GM12892 (cell line): Measurements from ENCODE around the gene TEKT1.

Experiments used
- POLR2A ChIP-seq: IDR thresholded peaks from 2 replicates; pipeline ENCODE4 v1.6.1; 2011; ENCODE audit warnings: low read depth, low read length, control low read depth
- POLR2AphosphoS5 ChIP-seq: IDR thresholded peaks from 2 replicates; pipeline ENCODE4 v1.6.1; 2011; ENCODE audit warnings: low read depth, low read length, control low read depth
- TAF1 ChIP-seq: IDR thresholded peaks from 2 replicates; pipeline ENCODE4 v1.6.1; 2011; ENCODE audit warnings: low read depth, mild to moderate bottlenecking, control low read depth, low read length, borderline replicate concordance

DNA sequence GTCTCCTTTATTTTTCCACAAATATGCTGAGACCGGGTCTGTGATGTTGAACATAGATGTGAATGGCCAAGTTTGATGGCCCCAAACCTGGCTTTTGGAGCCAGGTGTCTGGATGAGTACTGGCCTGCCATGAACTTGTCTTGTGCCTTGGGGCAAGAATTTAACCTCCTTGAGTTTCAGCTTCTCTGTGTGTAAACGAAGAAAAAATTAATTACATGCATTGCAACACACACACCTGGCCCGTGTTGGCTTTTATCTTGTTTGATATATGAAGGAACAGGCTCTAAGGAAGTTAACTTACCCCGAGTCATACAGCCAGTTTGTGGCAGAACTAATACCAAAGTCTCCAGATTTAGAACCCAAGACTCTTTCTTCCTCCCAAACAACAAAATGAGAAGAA, 42.4 kb downstream of the TEKT1 start:
- TF ChIP-seq POLR2A: no peak
- no peak for TF ChIP-seq TAF1
- no peak for TF ChIP-seq POLR2AphosphoS5
